Suppressor macrophage treated with lipopolysaccharide for 4 hours (primary cell): Measurements from ENCODE around the gene GALNT9.
A peak's percentile ranks its signal among the peaks of the same experiment; 100 is the strongest.
"Not testable (repeated sequence)": the region's sequence is repeated elsewhere in the genome, so short reads cannot be mapped to it uniquely, and the experiment has no call there.

ENCODE experiments used
- DNase-seq: peaks from one replicate; pipeline ENCODE4 v3.0.0-alpha.2; 2020

Gene GALNT9

GRCh38 chr12:132228476-132229192, 100.8 kb downstream of the GALNT9 start:
- DNase-seq, result no peak

DNA sequence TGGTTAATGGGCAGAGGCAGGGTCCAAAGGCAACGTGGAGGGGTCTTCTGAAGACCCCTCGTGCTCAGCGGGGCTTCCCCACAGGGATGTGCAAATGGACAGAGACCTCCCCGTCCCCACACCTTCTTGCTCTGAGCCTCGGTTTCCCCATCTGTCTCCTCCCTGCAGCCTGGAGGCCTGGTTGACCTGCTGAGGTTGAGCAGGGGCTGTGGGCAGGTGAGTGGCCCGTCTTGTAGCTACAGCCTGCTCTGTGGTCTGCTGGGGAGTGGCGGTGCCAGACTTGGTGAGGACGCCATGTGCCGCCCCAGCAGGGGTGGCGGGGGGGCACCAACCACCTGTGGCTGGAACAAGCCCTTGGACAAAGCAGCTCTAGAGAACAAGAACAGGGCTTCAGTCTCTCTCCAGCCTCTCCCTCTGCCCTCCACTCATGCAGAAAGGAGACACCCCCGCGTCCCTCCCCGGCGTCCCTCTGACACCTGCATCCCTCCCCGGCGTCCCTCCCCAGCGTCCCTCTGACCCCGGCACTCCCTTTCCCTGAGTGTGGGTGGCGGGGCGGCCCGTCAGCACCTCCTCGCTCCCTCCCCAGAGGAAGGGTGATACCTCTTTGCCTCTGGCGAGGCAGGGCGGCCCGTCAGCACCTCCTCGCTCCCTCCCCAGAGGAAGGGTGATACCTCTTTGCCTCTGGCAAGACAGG, 101.5 kb downstream of the GALNT9 start:
- no peak for DNase-seq

DNA sequence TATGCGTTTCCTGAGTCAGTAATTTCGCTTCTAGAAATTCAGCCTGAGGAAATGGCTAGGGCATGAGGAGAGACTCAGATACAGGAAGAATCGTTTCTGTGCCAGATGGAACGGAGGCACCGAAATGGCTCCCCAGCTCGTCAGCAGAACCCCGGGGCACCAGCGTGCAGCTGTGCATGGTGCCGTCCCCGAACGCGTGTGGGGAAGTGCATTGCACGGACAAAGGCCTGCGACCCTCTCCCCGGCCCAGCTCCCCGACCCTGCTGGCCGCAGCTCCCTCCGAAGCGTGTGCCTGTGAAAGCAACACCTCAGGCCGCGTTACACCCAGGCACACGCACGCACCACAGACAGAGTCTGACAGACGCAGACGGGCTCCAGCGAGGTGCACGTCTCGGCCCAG, 102.3 kb downstream of the GALNT9 start:
- no peak for DNase-seq

GRCh38 chr12:132226604-132227003, 102.8 kb downstream of the GALNT9 start:
- DNase-seq, result no peak

DNA sequence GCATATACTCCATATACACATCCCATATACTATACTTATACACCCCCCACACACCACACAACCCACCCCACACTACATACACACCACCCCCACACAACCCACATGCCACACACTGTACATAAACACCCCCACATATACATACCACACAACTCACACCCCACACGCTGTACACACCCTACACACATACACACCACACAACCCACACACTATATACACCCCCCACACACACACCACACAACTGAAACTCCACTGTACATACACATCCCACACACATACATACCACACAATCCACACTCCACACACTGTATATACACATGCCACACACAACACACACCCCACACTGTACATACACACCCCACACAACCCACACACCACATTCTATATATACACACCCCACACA, 104.2 kb downstream of the GALNT9 start:
- DNase-seq, result no peak

DNA sequence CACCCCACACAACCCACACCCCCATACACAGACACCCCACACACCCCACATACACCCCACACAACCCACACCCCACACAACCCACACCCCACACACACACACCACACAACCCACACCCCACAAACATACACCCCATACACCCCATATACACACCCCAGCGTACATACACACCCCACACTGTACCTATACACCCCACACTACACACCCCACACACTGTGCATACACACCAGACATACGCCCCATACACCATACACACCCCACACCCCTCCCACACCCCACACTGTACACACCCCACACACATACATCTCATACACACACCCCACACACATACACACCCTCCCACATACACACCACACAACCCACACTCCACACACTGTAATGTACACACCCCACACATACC, 104.9 kb downstream of the GALNT9 start:
- no peak for DNase-seq

DNA sequence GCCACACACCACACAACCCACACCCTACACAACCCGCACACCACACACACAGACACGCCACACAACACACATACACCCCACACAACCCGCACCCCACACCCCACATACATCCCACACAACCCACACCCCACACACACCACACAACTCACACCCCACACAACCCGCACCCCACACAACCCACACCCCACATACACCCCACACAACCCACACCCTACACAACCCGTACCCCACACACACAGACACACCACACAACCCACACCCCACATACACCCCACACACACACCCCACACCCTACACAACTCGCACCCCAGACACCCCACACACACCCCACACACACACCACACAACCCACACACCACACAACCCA, 106.6 kb downstream of the GALNT9 start:
- DNase-seq, result no peak

- no peak for DNase-seq
These were observed 107.1 kb downstream of the GALNT9 start for GRCh38 chr12:132222096-132222807.

GRCh38 chr12:132219761-132220160, 109.6 kb downstream of the GALNT9 start:
- DNase-seq, result not testable (repeated sequence)

DNA sequence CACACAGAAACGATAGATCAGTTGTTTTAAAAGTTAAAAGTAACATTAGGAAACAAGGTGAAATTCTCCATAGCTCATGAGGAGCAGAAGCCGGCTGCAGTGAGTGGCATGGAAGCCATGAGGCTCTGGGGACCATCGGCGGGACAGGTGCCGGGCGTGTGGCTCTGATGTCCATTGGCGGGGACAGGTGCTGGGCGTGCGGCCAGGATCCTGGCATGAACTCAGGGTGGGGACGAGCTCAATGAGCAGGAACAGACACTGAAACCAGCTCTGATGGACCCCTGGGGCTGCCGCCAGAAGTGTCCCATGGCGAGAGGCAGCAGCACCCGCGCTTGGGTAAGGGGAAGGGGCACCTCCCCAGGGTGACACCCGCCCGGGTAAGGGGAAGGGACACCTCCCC, 110.1 kb downstream of the GALNT9 start:
- DNase-seq, result no peak

DNA sequence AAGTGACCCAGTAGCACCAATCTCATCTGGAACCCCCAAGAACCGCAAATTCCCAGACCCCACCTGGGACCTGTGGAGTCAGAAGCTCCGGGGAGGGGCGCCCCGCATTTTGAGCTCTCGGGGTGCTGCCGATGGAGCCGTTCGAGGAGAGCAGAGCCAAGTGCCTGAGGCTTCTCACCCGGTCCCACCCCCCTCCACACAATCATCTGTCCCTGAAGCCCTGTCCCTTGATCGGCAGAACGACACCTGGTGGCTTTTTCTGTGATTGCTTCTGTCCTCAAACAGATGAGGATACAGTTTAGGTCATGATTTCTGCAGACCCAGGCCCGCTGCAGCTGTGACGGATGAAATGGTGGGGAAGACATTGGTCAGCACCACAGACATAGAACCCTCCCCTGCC, 110.5 kb downstream of the GALNT9 start:
- DNase-seq, result peak; percentile 16

GRCh38 chr12:132218527-132218875, 110.9 kb downstream of the GALNT9 start:
- no peak for DNase-seq

GRCh38 chr12:132217800-132218526, 111.4 kb downstream of the GALNT9 start:
- DNase-seq, result no peak

DNA sequence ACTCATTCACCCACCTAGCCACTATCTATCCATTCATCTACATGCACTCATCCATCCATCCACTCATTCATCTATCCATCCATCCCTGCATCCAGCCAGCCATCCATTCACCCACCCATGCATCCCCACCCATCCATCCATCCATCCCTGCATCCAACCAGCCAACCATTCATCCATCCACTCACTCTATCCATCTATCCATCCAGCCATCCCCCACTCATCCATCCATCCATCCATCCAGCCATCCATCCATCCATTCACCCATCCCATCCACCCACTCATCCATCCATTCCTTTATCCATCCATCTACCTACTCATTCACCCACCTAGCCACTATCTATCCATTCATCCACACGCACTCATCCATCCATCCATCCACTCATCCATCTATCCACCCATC, 112.0 kb downstream of the GALNT9 start:
- no peak for DNase-seq

DNA sequence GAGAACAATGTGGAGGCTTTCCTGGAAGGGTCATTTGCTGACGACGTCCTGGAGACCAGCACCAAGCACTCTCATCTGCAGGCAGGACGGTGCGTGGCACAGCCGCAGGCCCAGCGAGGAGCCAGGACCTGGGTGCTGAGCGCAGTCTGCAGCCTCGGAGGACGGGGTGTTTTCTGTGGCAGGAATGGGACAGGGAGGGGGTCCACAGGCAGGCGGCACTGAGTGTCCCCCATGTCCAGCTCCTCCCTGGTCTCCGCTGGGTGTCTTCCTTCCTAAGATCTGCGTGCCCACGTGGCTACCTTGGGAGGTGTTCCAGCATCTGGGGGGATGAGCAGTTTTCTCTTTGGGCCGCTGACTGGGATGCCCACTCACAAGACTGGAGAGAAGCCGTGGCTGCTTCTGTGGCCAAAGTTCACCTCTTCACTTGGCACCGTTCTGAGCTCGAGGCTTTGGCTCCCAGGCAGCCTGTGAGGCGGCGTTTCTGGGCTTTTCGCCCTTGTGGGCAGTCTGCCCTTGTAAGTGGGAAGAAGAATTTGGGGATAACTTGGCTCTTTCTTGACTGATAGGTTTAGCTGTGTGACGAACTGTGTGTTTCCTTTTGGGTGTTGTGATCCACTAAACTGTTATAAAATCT, 112.9 kb downstream of the GALNT9 start:
- no peak for DNase-seq

DNA sequence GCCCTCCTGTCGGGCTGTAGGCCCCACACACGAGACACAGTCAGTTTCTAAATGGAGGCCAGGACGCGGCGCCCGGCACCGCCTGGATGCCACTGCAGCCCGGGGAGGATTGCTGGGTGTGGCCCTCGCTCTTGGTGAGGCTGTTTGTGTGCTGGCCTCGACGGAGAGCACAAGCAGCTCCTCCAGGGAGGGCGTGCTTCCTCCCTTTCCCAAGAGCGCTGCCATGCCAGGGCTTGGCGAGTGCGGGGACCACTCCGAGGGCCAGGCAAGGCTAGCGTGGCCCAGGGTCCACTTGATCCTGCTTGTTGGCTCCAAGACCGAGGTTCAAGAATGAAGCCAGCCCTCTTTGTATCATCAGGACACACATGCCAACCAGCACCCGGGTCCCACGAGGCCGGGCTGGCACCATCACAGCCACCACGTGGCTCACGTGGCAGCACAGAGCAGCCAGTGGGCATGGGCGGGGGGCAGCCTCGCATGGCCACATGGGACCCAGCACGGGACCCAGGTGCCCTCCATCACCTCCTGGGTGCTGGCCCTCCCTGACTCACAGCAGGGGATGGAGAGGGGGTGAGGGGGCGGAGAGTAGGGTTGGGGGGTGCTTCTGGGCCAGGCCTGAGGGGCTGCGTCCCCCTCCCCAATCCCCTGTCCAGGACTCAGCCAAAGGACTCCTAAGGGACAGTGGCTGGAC, 113.9 kb downstream of the GALNT9 start:
- DNase-seq, result no peak

- no peak for DNase-seq
These were observed 114.5 kb downstream of the GALNT9 start for GRCh38 chr12:132214891-132215290.

- DNase-seq, result no peak
These were observed 115.3 kb downstream of the GALNT9 start for GRCh38 chr12:132214161-132214476.

- DNase-seq, result no peak
These were observed 115.8 kb downstream of the GALNT9 start for GRCh38 chr12:132213359-132214160.

- DNase-seq, result no peak
These were observed 117.6 kb downstream of the GALNT9 start for GRCh38 chr12:132211816-132212215.

DNA sequence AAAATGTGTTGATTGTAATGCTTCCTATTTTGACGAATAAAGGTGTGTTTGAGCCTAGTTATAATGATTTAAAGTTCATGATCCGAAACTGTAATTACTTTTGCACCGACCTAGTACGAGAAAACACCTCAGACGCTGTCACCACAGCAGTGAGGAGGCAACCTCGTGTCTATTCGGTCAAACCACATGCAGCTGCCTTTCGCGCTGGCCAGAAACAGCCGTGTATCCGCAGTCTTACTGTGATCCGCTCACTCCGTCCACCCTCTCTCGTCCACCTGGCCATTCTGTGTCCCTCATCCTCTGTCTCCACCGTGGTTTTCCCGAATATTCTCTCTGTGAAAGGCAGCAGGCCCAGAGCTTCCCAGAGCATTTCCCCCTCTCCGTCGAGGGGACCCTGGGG, 118.1 kb downstream of the GALNT9 start:
- no peak for DNase-seq
